ENCODE results near the gene CDH4.

- TF ChIP-seq POLR2A (IDR thresholded peaks at IDR 0.05) (no peak), CTCF (IDR thresholded peaks at IDR 0.05) (no peak), POLR2AphosphoS5 (IDR thresholded peaks at IDR 0.05) (no peak), EP300 (IDR thresholded peaks at IDR 0.05; ENCODE audit: low read depth) (no peak)
Measured at GRCh38 chr20:61924211-61924857, 672.3 kb downstream of the CDH4 start.
